Spleen (tissue), 11 donors: ENCODE results near the gene PUM2. TPM values are rescaled to one million over a fixed set of nuclear protein-coding genes. Genes with fewer than 3 reads are reported as not detected.

ENCODE experiments used
- DNase-seq: peaks from one replicate; pipeline ENCODE4 v3.0.0-alpha.2; 2020
- H3K27ac ChIP-seq, 8 donors: fragments of 200-600 bp; sonication (generic) in 7 of 8; 1 replicate in 4 of 8; 2 replicates in 4 of 8; pipeline versions ENCODE4 v1.5.0 to v1.8.0; 2016 to 2021; ENCODE audit warnings: inconsistent platforms in 4 of 8, mild to moderate bottlenecking in 4 of 8, moderate library complexity in 1 of 8
- H3K27me3 ChIP-seq, 7 donors: fragments of 200-600 bp; sonication (generic) in 6 of 7; replicated peaks in 1 of 7; 1 replicate in 4 of 7; 2 replicates in 3 of 7; pipeline versions ENCODE4 v1.5.0 to v1.8.0; 2016 to 2021; ENCODE audit warnings: inconsistent platforms in 3 of 7, mild to moderate bottlenecking in 1 of 7
- H3K36me3 ChIP-seq, 6 donors: fragments of 200-600 bp; sonication (generic) in 5 of 6; 1 replicate in 4 of 6; 2 replicates in 2 of 6; pipeline versions ENCODE4 v1.5.0 to v1.8.0; 2016 to 2021; ENCODE audit warnings: inconsistent platforms in 2 of 6
- H3K4me1 ChIP-seq, 6 donors: fragments of 200-600 bp; sonication (generic) in 5 of 6; 1 replicate in 3 of 6; 2 replicates in 3 of 6; pipeline versions ENCODE4 v1.5.0 to v1.8.0; 2016 to 2021; ENCODE audit warnings: inconsistent platforms in 3 of 6
- H3K4me3 ChIP-seq, 8 donors: fragments of 200-600 bp; sonication (generic) in 7 of 8; 1 replicate in 4 of 8; 2 replicates in 4 of 8; pipeline versions ENCODE4 v1.5.0 to v1.8.0; 2016 to 2021; ENCODE audit warnings: inconsistent platforms in 4 of 8, mild to moderate bottlenecking in 4 of 8, moderate library complexity in 2 of 8
- H3K9me3 ChIP-seq, 8 donors: fragments of 200-600 bp; sonication (generic) in 7 of 8; 1 replicate in 4 of 8; 2 replicates in 4 of 8; pipeline versions ENCODE4 v1.5.0 to v1.8.0; 2016 to 2021; ENCODE audit warnings: inconsistent platforms in 4 of 8
- CTCF ChIP-seq, 11 experiments: fragments of 200-600 bp in 7 of 11; fragments of 450-650 bp in 4 of 11; sonication (generic) in 4 of 11; IDR thresholded peaks in 8 of 11; conservative IDR thresholded peaks in 3 of 11; 1 replicate in 7 of 11; 2 replicates in 4 of 11; pipeline versions ENCODE4 v1.4.0 to v1.8.0; 2016 to 2021; ENCODE audit warnings: antibody characterized with exemption in 11 of 11, inconsistent platforms in 4 of 11, mild to moderate bottlenecking in 1 of 11
- POLR2A ChIP-seq, 3 donors: fragments of 450-650 bp; IDR thresholded peaks; one replicate each; pipeline ENCODE4 v1.5.1; 2017; ENCODE audit warnings: antibody characterized with exemption in 3 of 3, mild to moderate bottlenecking in 1 of 3
- POLR2AphosphoS5 ChIP-seq, 3 donors: sonication (generic); formaldehyde crosslinking; IDR thresholded peaks; one replicate each; pipeline ENCODE4 v1.5.1; 2017; ENCODE audit warnings: antibody characterized with exemption in 3 of 3
- WGBS, 5 donors: extraction: QIAGEN DNeasy Blood & Tissue Kit in 3 of 5; methylation state at CpG; one replicate each; pipeline versions ENCODE4 v1.1.5 to v1.1.7; 2013 to 2018; 5-methylcytosine and 5-hydroxymethylcytosine counted together
- intact Hi-C: fragments of 100-400 bp; cut with DNase I; formaldehyde crosslinking; loops from one replicate; pipeline ENCODE4 v1.15.0; 2023; ENCODE audit warnings: low total_unique reads
- polyA plus RNA-seq, 3 donors: library from polyadenylated mRNA; stranded (reverse); fragments of 200-250 nt; gene quantifications; one replicate each; pipeline ENCODE4 v1.2.1, GENCODE V29; 2013
- small RNA-seq, 4 donors: library from RNA; depleted of rRNA; stranded (forward); fragments of <200 nt; gene quantifications; one replicate each; pipeline ENCODE3, GENCODE V24; 2016
- total RNA-seq, 7 donors: library from RNA; depleted of rRNA in 3 of 7; stranded (reverse); fragments of >200 nt in 3 of 7; fragmentation: NEBNext Ultra II Directional in 4 of 7; extraction: Animal tissue kit (Norgen Biotek cat#: 25700) in 4 of 7; gene quantifications; one replicate each; pipeline versions ENCODE4 v1.1.0 to v1.2.1, GENCODE V29; 2016 to 2021
- donor health status: healthy with polysubstance abuse.
- donor health status: DM: no; HTN: no; CAD: no; lungs with moderate emphysema.
- donor health status: DM: no; HTN: no; CAD: no.
- donor health status: Bipolar disorder and iron deficiency.
- donor health status: healthy.
- donor health status: DM: no; HTN: no; CAD: no.
- donor health status: DM: yes; HTN: yes; CAD: no.

PUM2 gene
- total and polyA plus RNA-seq, 10 donors, result 29.2 to 137 (median 91.0) TPM

DNA sequence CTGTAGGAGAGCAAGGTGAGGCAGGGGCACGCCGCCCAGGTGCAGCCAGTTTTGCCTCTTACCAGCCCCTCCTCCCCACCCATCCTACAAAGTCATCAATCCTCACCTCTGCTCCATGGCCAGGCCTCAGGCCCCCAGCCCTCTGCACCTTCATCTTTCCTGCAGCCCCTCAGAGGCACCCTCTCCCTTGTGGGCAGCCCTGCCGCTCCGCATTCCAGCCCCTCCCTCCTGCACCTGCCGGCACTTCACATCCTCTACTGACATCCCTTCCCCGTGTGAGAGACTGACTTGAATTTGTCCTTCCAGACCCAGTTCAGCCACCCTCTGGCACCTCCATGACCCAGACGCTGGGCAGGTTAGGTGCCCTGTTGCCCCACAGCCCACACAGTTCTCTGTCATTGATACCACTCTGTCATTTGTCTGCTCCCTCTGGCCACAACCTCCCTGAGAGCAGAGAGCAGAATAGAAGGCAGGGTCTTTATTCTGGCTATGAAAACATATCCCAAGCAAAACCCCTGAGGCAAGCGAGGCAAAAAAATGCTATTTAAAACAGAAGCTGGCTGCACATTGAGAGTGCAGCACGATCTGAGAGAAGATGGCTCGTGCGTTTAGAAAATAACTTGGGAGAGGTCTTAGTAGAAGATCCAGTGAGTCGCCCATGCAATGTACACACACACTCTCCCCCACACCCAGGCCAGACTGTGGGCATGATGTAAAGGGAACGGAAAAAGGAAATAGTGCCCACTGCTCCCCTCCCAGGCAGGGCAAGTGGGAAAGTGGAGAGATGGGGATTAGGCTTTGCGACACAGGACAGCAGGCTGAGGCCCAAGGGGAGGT, 151.6 kb downstream of the PUM2 start:
- Histone ChIP-seq H3K27ac (no peak overlapping the region), H3K36me3 (no peaks in the 10 kb centered on the region)
- DNase-seq, result no peak

More for the DNA sequence above, 151.6 kb downstream of the PUM2 start:
- Histone ChIP-seq H3K27me3 (no peaks in the 10 kb centered on the region), H3K4me3 (no peak overlapping the region), H3K9me3 (no peaks in the 10 kb centered on the region), H3K4me1 (no peaks in the 10 kb centered on the region)
- intact Hi-C loops, result no loop called here
- 82 to 92% (median 88%) methylated on average over 14 of the region's 14 CpGs for WGBS, 5 donors
- no peak for TF ChIP-seq POLR2A (IDR thresholded peaks at IDR 0.05)
- no peak for TF ChIP-seq CTCF (IDR thresholded peaks at IDR 0.05 in 8 of 11, conservative IDR thresholded peaks at IDR 0.05 in 3 of 11)
- TF ChIP-seq POLR2AphosphoS5 (IDR thresholded peaks at IDR 0.05), result no peak

Small RNAs within 50 kb of the gene (small RNA-seq; reads per million reads assigned to genes)
- gene RNU7-113P, result 0 reads per million in 4 donors

Other genes with a start within 250 kb of the PUM2 start
- 10 to 100 TPM in 6 of 7 donors, 1 to 10 TPM in 1; 6.0 to 43.8 (median 21.7) TPM for gene SDC1, start 125.7 kb downstream of the PUM2 start, total RNA-seq
- gene SDC1, start 125.7 kb downstream of the PUM2 start, polyA plus RNA-seq, result 1 to 10 TPM in 1 of 3 donors, under 1 TPM in 2; 0.54 to 3.5 (median 0.85) TPM
- gene RHOB, start 96.2 kb upstream of the PUM2 start, total RNA-seq, result 100 to 1,000 TPM in 6 of 7 donors, 10 to 100 TPM in 1; 94.3 to 309 (median 233) TPM
- 10 to 100 TPM; 32.6 to 69.0 (median 61.0) TPM for gene RHOB, start 96.2 kb upstream of the PUM2 start, polyA plus RNA-seq